Neural progenitor cell (in vitro differentiated cells): ENCODE data around the gene FPR2. TPM values are rescaled to one million over a fixed set of nuclear protein-coding genes. Genes with fewer than 3 reads are reported as not detected.

Experiments
- DNase-seq: peaks from one replicate; pipeline ENCODE4 v3.0.0-alpha.2; 2016; ENCODE audit warnings: low spot score
- H2AFZ ChIP-seq: fragments of 200-600 bp; sonication (generic); replicated peaks from 2 replicates; pipeline ENCODE4 v1.6.1; 2016; ENCODE audit warnings: antibody characterized with exemption
- H3F3A ChIP-seq: fragments of 200-600 bp; sonication (generic); 2 replicates; pipeline ENCODE4 v1.6.1; 2016; ENCODE audit warnings: antibody characterized with exemption, low read depth
- H3K27ac ChIP-seq: fragments of 200-600 bp; sonication (generic); 2 replicates; pipeline ENCODE4 v1.5.1; 2016; ENCODE audit warnings: mild to moderate bottlenecking
- H3K27me3 ChIP-seq: fragments of 200-600 bp; sonication (generic); 2 replicates; pipeline ENCODE4 v1.6.1; 2016; ENCODE audit warnings: mild to moderate bottlenecking, moderate library complexity
- H3K36me3 ChIP-seq: fragments of 200-600 bp; sonication (generic); 2 replicates; pipeline ENCODE4 v1.5.1; 2016
- H3K4me1 ChIP-seq: fragments of 200-600 bp; sonication (generic); 2 replicates; pipeline ENCODE4 v1.6.1; 2016; ENCODE audit warnings: mixed run types
- H3K4me2 ChIP-seq: fragments of 200-600 bp; sonication (generic); 2 replicates; pipeline ENCODE4 v1.6.1; 2016
- H3K4me3 ChIP-seq: fragments of 200-600 bp; sonication (generic); 2 replicates; pipeline ENCODE4 v1.5.1; 2016
- H3K79me2 ChIP-seq: fragments of 200-600 bp; sonication (generic); 2 replicates; pipeline ENCODE4 v1.6.1; 2016; ENCODE audit warnings: low read depth
- H3K9ac ChIP-seq: fragments of 200-600 bp; sonication (generic); 2 replicates; pipeline ENCODE4 v1.6.1; 2016
- H3K9me3 ChIP-seq: fragments of 200-600 bp; sonication (generic); 2 replicates; pipeline ENCODE4 v1.5.1; 2016; ENCODE audit warnings: low read depth
- H4K20me1 ChIP-seq: fragments of 200-600 bp; sonication (generic); 2 replicates; pipeline ENCODE4 v1.6.1; 2016; ENCODE audit warnings: low read depth
- H3K27ac Mint-ChIP-seq: 3 replicates; pipeline ENCODE4 v1.8.0; 2021; ENCODE audit warnings: mixed read lengths
- H3K27me3 Mint-ChIP-seq: 2 replicates; pipeline ENCODE4 v1.8.0; 2022; ENCODE audit warnings: low read depth, mild to moderate bottlenecking, inconsistent platforms, moderate library complexity, mixed read lengths; ENCODE audit not compliant: insufficient read depth
- H3K36me3 Mint-ChIP-seq: 3 replicates; pipeline ENCODE4 v1.8.0; 2021; ENCODE audit warnings: mixed read lengths
- H3K4me1 Mint-ChIP-seq: 3 replicates; pipeline ENCODE4 v1.8.0; 2021; ENCODE audit warnings: mixed read lengths
- H3K4me3 Mint-ChIP-seq: 3 replicates; pipeline ENCODE4 v1.8.0; 2021; ENCODE audit warnings: mild to moderate bottlenecking, moderate library complexity, mixed read lengths
- H3K9me3 Mint-ChIP-seq: 3 replicates; pipeline ENCODE4 v1.8.0; 2020; ENCODE audit warnings: mixed read lengths
- CTCF ChIP-seq: fragments of 200-600 bp; sonication (generic); IDR thresholded peaks from 2 replicates; pipeline ENCODE4 v1.5.1; 2017; ENCODE audit warnings: antibody characterized with exemption, mild to moderate bottlenecking
- EZH2 ChIP-seq: fragments of 200-600 bp; sonication (generic); IDR thresholded peaks from 2 replicates; pipeline ENCODE4 v1.6.1; 2017; ENCODE audit warnings: antibody characterized with exemption, mild to moderate bottlenecking, moderate library complexity
- EZH2phosphoT487 ChIP-seq: fragments of 200-600 bp; sonication (generic); IDR thresholded peaks from 2 replicates; pipeline ENCODE4 v1.6.1; 2017; ENCODE audit warnings: antibody characterized with exemption
- total RNA-seq: library from RNA; depleted of rRNA; stranded (reverse); fragments of >200 nt; gene quantifications from 2 replicates; pipeline ENCODE4 v1.2.3, GENCODE V29; 2015; ENCODE audit warnings: low replicate concordance

FPR2 gene
- total RNA-seq, 1 donor from 2014 or later: not detected

GRCh38 chr19:51815043-51815442 lies 54.1 kb downstream of the FPR2 start:
- H3K4me1 ChIP-seq: no peaks in the 10 kb centered on the region
- peaks cover 15% of the 10 kb centered on the region for H3K9me3 Mint-ChIP-seq

GRCh38 chr19:51816711-51817110 lies 55.7 kb downstream of the FPR2 start:
- no peaks in the 10 kb centered on the region for H3K27me3 ChIP-seq
- peaks cover 7% of the 10 kb centered on the region for H3K9me3 ChIP-seq
- no peak for DNase-seq
- H3K27ac ChIP-seq: no peak overlapping the region
- Mint-ChIP-seq H3K4me3 (no peak overlapping the region), H3K36me3 (no peaks in the 10 kb centered on the region), H3K27ac (no peak overlapping the region), H3K4me1 (no peaks in the 10 kb centered on the region), H3K9me3 (peaks cover 12% of the 10 kb centered on the region), H3K27me3 (peaks cover 6% of the 10 kb centered on the region)
- no peak overlapping the region for H3K4me3 ChIP-seq
- TF ChIP-seq CTCF (no peak), EZH2phosphoT487 (no peak), EZH2 (no peak)
- no peaks in the 10 kb centered on the region for H3K79me2 ChIP-seq
- H3K4me2 ChIP-seq: no peak overlapping the region
- H3F3A ChIP-seq: no peaks in the 10 kb centered on the region
- no peaks in the 10 kb centered on the region for H3K36me3 ChIP-seq
- H2AFZ ChIP-seq: no peak overlapping the region
- no peak overlapping the region for H3K9ac ChIP-seq
- no peaks in the 10 kb centered on the region for H3K4me1 ChIP-seq
- no peaks in the 10 kb centered on the region for H4K20me1 ChIP-seq

More at GRCh38 chr19:51815043-51815442, 54.1 kb downstream of the FPR2 start:
- Histone ChIP-seq H3F3A (no peaks in the 10 kb centered on the region), H2AFZ (no peak overlapping the region), H3K4me3 (no peak overlapping the region), H3K27me3 (no peaks in the 10 kb centered on the region), H3K36me3 (no peaks in the 10 kb centered on the region), H3K27ac (no peak overlapping the region), H3K9ac (no peak overlapping the region), H3K9me3 (peaks cover 7% of the 10 kb centered on the region), H3K79me2 (no peaks in the 10 kb centered on the region), H4K20me1 (no peaks in the 10 kb centered on the region), H3K4me2 (no peak overlapping the region)
- no peak overlapping the region for H3K4me3 Mint-ChIP-seq
- H3K27me3 Mint-ChIP-seq: peaks cover 6% of the 10 kb centered on the region
- no peak overlapping the region for H3K27ac Mint-ChIP-seq
- DNase-seq: no peak
- no peaks in the 10 kb centered on the region for H3K4me1 Mint-ChIP-seq
- no peak for TF ChIP-seq EZH2phosphoT487
- no peak for TF ChIP-seq CTCF
- TF ChIP-seq EZH2: no peak
- no peaks in the 10 kb centered on the region for H3K36me3 Mint-ChIP-seq

GRCh38 chr19:51820011-51820410 lies 59.0 kb downstream of the FPR2 start:
- H3K36me3 ChIP-seq: no peaks in the 10 kb centered on the region
- H3F3A ChIP-seq: no peaks in the 10 kb centered on the region
- Mint-ChIP-seq H3K4me1 (no peaks in the 10 kb centered on the region), H3K36me3 (no peaks in the 10 kb centered on the region), H3K9me3 (peaks cover 15% of the 10 kb centered on the region), H3K4me3 (no peak overlapping the region), H3K27ac (no peak overlapping the region), H3K27me3 (peaks cover 4% of the 10 kb centered on the region)
- H3K9ac ChIP-seq: no peak overlapping the region
- H3K27me3 ChIP-seq: no peaks in the 10 kb centered on the region
- H3K27ac ChIP-seq: no peak overlapping the region
- H3K4me1 ChIP-seq: no peaks in the 10 kb centered on the region
- no peaks in the 10 kb centered on the region for H4K20me1 ChIP-seq
- TF ChIP-seq EZH2phosphoT487 (no peak), CTCF (no peak), EZH2 (no peak)
- no peak overlapping the region for H3K4me3 ChIP-seq
- no peak overlapping the region for H3K4me2 ChIP-seq
- no peak overlapping the region for H2AFZ ChIP-seq
- H3K9me3 ChIP-seq: no peaks in the 10 kb centered on the region
- H3K79me2 ChIP-seq: no peaks in the 10 kb centered on the region
- no peak for DNase-seq

Other genes starting within 250 kb of the FPR2 start
- not detected in 2 replicates for gene SIGLEC6, start 229.5 kb upstream of the FPR2 start, total RNA-seq
- 5.0 and 8.1 TPM in 2 replicates for gene ZNF175, start 189.9 kb upstream of the FPR2 start, total RNA-seq
- gene SIGLEC5, start 130.8 kb upstream of the FPR2 start, total RNA-seq: not detected in 2 replicates
- not detected in 2 replicates for gene SIGLEC14, start 114.4 kb upstream of the FPR2 start, total RNA-seq
- 6.9 and 12.0 TPM in 2 replicates for gene SPACA6, start 67.8 kb upstream of the FPR2 start, total RNA-seq
- 0.37 and 0.69 TPM in 2 replicates for gene HAS1, start 37.2 kb upstream of the FPR2 start, total RNA-seq
- not detected in 2 replicates for gene FPR1, start 9.3 kb upstream of the FPR2 start, total RNA-seq
- not detected in 2 replicates for gene FPR3, start 34.0 kb downstream of the FPR2 start, total RNA-seq
- gene ZNF577, start 126.8 kb downstream of the FPR2 start, total RNA-seq: 45.1 and 47.7 TPM in 2 replicates
- gene ZNF649, start 143.8 kb downstream of the FPR2 start, total RNA-seq: 32.7 and 49.6 TPM in 2 replicates
- gene ZNF613, start 166.3 kb downstream of the FPR2 start, total RNA-seq: 10.4 and 11.7 TPM in 2 replicates
- 4.6 and 7.3 TPM in 2 replicates for gene ZNF350, start 225.7 kb downstream of the FPR2 start, total RNA-seq
- gene ZNF615, start 247.0 kb downstream of the FPR2 start, total RNA-seq: 15.9 and 31.4 TPM in 2 replicates